ENCODE measurements around the gene ATRIP. TPM values are rescaled to one million over a fixed set of nuclear protein-coding genes. Genes with fewer than 3 reads are reported as not detected.

Gene ATRIP
- total and polyA plus RNA-seq, 10 of the 15 experiments (the other 5 are each of a cell fraction or from before 2014, with no cell fraction given): 1.4 to 16.0 (median 10.1) TPM

GRCh38 chr3:48409291-48410201 lies 37.0 kb upstream of the ATRIP start:
- Histone ChIP-seq H3K27ac (ENCODE audit: control insufficient read depth, insufficient read depth) (no peak overlapping the region), H2AFZ (ENCODE audit: control insufficient read depth, low read depth, low read length) (no peak overlapping the region), H3K9ac (ENCODE audit: control insufficient read depth, insufficient read depth, low read length) (no peak overlapping the region), H3K4me2 (ENCODE audit: control insufficient read depth, insufficient read depth) (no peak overlapping the region), H3K4me1 (ENCODE audit: control insufficient read depth, insufficient read depth, low read length) (no peaks in the 10 kb centered on the region), H3K79me2 (ENCODE audit: control insufficient read depth, insufficient read depth, low read length) (no peaks in the 10 kb centered on the region), H3K9me3 (replicated peaks; ENCODE audit: control insufficient read depth, insufficient read depth, low read length) (no peaks in the 10 kb centered on the region), H3K36me3 (ENCODE audit: control insufficient read depth in 2 of 2, insufficient read depth in 2 of 2, low read length in 1 of 2) (no peaks in the 10 kb centered on the region), H4K20me1 (ENCODE audit: control insufficient read depth, insufficient read depth) (no peaks in the 10 kb centered on the region), H3K27me3 (replicated peaks in 1 of 2; ENCODE audit: control insufficient read depth in 2 of 2, insufficient read depth in 2 of 2, low read length in 1 of 2) (no peaks in the 10 kb centered on the region), H3K4me3 (no peak overlapping the region)
- BruUV-seq (replicated peaks): no TSS peak
- FAIRE-seq (no peak), ATAC-seq (no peak), DNase-seq (ENCODE audit: low read depth, low spot score) (no peak)
- intact Hi-C loops (cut with micrococcal nuclease; ENCODE audit: unreplicated experiment) (no loop called here), in situ Hi-C loops (cut with MboI) (no loop called here)
- POLR2A ChIA-PET: no interaction called here
- SMC1A ChIA-PET (ENCODE audit: uncharacterized antibody, unreplicated experiment): interaction anchor here (0.6 to 2.4 kb wide), 3 partner anchors 9 to 28 kb away, joined by 3 to 15 read pairs (median 5); no protein-coding TSS in a partner anchor
- no peak for TF ChIP-seq RFX5 (IDR thresholded peaks at IDR 0.05; ENCODE audit: low read depth, low read length)
- TF ChIP-seq FOS (IDR thresholded peaks at IDR 0.05; ENCODE audit: borderline replicate concordance, extremely low read depth, insufficient read length): no peak
- TF ChIP-seq CHD4 (IDR thresholded peaks at IDR 0.05): no peak
- TF ChIP-seq ASH2L (IDR thresholded peaks at IDR 0.05; ENCODE audit: borderline replicate concordance, low read depth): no peak
- TF ChIP-seq MTA3 (IDR thresholded peaks at IDR 0.05; ENCODE audit: borderline replicate concordance, low read length): no peak
- TF ChIP-seq ZNF24 (IDR thresholded peaks at IDR 0.05): no peak
- TF ChIP-seq CEBPZ (IDR thresholded peaks at IDR 0.05; ENCODE audit: low read depth, low read length): no peak
- no peak for TF ChIP-seq ELK1 (IDR thresholded peaks at IDR 0.05; ENCODE audit: low read depth, low read length)
- TF ChIP-seq MAX (IDR thresholded peaks at IDR 0.05; ENCODE audit: low read depth, low read length): no peak
- no peak for TF ChIP-seq GABPA (IDR thresholded peaks at IDR 0.05; ENCODE audit: low read depth)
- TF ChIP-seq SKIL (IDR thresholded peaks at IDR 0.05; ENCODE audit: low read depth, poor library complexity, severe bottlenecking): no peak
- no peak for TF ChIP-seq MYC (IDR thresholded peaks at IDR 0.05; ENCODE audit: insufficient read depth, insufficient read length, insufficient replicate concordance, low read length, severe bottlenecking)
- no peak for TF ChIP-seq FOXK2 (IDR thresholded peaks at IDR 0.05)
- no peak for TF ChIP-seq BCL3 (IDR thresholded peaks at IDR 0.05; ENCODE audit: borderline replicate concordance, insufficient read depth, low read depth, low read length, poor library complexity, severe bottlenecking)
- 63% methylated on average over 29 of the region's 31 CpGs for WGBS (ENCODE audit: insufficient coverage, insufficient replicate concordance, low lambda C conversion rate, missing lambda C conversion rate)
- CTCF ChIA-PET: interaction anchor here (1.1 to 22.0 kb wide), 3 partner anchors 9 to 109 kb away, joined by 3 to 757 read pairs (median 4); partner anchors contain the start of genes CCDC51 and TMA7
- RAD21 ChIA-PET (ENCODE audit: unreplicated experiment): interaction anchor here (1.0 kb wide), 1 partner anchor 9 kb away, joined by 3 read pairs; no protein-coding TSS in a partner anchor

All from GM12878 (cell line).